SIG-M5 (cell line): ENCODE data around the gene BCL2L13.
A peak's percentile ranks its signal among the peaks of the same experiment; 100 is the strongest.

Source experiments
- DNase-seq: peaks from one replicate; lab custom pipeline; 2025; lab: John Stamatoyannopoulos, UW

BCL2L13 gene, protein sequence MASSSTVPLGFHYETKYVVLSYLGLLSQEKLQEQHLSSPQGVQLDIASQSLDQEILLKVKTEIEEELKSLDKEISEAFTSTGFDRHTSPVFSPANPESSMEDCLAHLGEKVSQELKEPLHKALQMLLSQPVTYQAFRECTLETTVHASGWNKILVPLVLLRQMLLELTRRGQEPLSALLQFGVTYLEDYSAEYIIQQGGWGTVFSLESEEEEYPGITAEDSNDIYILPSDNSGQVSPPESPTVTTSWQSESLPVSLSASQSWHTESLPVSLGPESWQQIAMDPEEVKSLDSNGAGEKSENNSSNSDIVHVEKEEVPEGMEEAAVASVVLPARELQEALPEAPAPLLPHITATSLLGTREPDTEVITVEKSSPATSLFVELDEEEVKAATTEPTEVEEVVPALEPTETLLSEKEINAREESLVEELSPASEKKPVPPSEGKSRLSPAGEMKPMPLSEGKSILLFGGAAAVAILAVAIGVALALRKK

GRCh38 chr22:17638432-17639246 lies at the start of gene BCL2L13:
Gene BCL2L13 (plus strand): TSS chr22:17638757. CDS start chr22:17655712, 16,955 bp downstream.
- peak; percentile 35 for DNase-seq

GRCh38 chr22:17589810-17590375 lies 48.7 kb upstream of the BCL2L13 start:
- no peak for DNase-seq

- no peak for DNase-seq
Observed at GRCh38 chr22:17590586-17590985, 48.0 kb upstream of the BCL2L13 start.

DNA sequence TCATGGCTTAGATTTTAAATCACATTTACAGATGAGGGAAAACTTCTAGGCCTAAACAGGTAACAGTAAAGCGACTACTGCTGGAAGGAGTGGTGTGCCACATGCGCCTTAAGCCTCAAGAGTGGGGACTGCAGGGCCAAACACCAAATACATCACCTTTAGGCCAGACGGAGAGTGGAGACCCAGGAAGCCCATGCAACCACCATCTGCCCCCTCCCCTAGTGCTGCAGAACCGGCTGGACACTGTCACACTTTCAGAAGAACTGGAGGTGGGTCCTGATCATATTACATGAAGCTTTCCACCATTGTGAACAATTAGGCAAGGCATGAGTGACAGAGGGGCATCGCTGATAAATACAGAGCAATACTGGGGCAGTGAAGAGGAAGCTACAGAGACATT lies 46.4 kb upstream of the BCL2L13 start:
- no peak for DNase-seq

DNA sequence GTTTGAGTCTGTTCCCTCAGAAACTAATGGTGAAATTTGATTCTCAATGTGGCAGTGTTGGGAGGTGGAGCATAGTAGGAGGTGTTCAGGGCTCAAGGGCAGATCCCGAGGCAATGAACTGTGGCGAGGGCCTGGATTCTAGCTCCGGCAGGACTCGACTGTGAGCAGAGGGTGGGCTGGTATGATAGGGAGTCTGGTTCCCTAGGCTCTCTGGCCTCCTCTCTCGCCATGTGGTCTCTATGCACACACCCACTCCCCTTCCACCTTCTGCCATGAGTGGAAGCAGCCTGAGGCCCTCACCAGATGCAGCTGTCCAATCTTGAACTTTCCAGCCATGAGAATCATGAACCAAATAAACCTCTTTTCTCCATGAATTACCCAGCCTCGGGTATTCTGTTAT lies 42.3 kb upstream of the BCL2L13 start:
- no peak for DNase-seq

DNA sequence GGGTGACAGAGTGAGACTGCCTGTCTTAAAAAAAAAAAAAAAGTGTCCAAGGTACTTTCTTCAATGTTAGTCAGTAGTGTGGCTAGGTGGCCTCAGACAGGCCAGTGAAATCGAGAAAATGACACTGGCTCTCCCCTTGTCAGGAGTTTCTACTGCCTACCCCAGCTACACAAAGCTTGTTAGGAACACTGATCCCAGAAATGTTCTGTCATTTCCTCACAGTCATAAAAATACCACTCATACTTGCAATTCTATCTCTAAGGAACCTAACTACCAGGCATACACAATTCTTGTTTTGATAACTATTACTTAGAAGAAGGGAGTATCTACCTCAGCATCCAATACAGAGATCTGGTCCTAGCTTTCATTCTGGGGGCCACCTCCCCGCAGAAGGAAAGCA lies 41.3 kb upstream of the BCL2L13 start:
- no peak for DNase-seq

DNA sequence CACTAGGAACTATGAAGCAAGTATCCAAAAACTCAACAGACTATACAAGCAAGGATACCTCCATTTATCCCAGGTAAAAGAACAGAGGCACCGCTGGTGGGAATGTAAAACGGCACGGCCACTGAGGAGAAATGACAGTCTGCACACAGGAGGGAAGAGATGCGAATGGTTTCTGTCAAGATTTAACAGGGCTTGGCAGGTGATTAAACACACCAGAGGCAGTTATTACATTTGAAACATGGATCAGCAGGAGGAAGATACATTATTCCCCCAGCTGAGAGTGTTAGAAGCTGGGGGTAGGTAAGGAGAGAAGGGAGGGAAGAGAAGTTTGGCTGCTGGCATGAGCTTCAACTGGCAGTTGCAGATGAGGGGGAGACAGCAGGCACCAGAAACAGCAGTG lies 40.2 kb upstream of the BCL2L13 start:
- no peak for DNase-seq

- DNase-seq = no peak
Observed at GRCh38 chr22:17601031-17601430, 37.5 kb upstream of the BCL2L13 start.

DNA sequence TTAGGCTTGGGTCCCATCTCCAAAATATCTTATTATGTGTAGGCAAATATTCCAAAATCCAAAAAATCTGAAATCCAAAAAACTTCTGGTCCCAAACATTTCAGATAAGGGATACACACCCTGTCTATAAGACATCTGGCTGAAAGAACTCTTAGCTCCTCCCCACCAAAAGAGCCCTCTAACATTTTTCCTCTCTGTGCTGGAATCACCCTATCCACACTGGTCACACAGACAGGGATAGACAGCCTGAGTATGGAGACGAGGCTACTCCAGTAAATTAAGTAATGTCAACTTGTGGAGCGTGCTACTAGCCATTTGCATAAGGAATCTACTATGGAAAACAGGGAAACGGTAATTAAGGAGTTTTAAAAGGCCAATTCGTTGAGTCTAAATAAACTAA lies 34.9 kb upstream of the BCL2L13 start:
- no peak for DNase-seq

- DNase-seq = no peak
Observed at GRCh38 chr22:17606496-17606895, 32.1 kb upstream of the BCL2L13 start.

- DNase-seq = no peak
Observed at GRCh38 chr22:17607891-17608521, 30.6 kb upstream of the BCL2L13 start.

- DNase-seq = no peak
Observed at GRCh38 chr22:17612057-17612456, 26.5 kb upstream of the BCL2L13 start.

GRCh38 chr22:17613280-17613679 lies 25.3 kb upstream of the BCL2L13 start:
- no peak for DNase-seq

DNA sequence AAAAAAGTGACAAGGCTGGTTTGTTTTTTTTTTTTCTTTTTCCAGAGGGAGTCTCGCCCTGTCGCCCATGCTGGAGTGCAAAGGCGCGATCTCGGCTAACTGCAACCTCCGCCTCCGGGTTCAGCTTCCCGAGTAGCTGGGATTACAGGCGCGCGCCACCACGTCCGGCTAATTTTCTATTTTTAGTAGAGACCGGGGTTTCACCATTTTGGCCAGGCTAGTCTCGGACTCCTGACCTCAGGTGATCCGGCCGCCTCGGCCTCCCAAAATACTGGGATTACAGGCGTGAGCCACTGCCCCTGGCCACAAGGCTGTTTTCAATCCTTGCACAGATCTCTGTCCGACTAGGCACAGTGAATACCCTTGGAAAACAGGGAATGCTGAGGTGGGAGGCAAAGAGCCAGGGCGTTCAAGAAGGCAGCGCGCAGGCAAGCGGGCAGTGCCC lies 10.6 kb upstream of the BCL2L13 start:
- no peak for DNase-seq

DNA sequence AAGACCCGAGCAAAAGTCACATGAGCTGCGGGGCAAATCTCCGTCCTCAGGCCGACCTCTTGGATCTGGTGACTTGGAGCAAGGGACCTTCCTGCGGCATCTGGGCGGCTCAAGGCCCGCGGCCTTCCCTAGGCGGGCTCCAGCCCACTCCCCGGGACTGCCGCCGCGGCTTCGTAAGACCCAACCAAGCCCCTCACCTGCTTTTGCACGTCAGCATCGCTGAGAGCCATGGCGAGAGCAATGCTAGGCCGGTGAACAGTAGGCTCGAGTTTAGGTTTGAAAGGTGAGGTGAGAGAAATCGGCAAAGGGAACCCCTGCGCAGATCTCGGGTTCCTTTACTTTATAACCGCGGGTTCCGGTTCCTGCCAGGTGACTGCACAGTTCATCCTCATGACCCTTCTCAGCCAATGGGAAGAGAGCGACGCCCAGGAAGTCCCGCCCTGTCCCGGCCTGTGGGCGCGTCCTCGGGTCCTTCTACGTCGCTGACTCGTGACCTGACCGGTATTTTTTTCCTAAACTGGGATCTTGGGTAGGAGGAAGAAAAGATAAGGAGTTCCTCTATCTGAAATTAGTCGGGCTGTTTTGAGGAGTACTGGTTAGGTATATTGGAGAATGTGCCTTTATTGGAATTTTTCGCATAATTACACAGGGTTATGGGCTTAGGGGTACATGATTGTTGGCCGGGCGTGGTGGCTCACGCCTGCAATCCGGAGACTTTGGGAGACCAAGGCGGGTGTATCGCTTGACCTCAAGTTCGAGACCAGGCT lies 10.0 kb upstream of the BCL2L13 start, which contains the start of gene ATP6V1E1:
TSS of gene ATP6V1E1 (minus strand) at position 344 of the 767 bp plus-strand sequence. CDS start at position 230, 114 bp downstream.
- peak; percentile 58 for DNase-seq

GRCh38 chr22:17629173-17629489 lies 9.4 kb upstream of the BCL2L13 start:
- no peak for DNase-seq

GRCh38 chr22:17629641-17630040 lies 8.9 kb upstream of the BCL2L13 start:
- DNase-seq = no peak

- DNase-seq = no peak
Observed at GRCh38 chr22:17631076-17631565, 7.4 kb upstream of the BCL2L13 start.

GRCh38 chr22:17633217-17633997 lies 5.2 kb upstream of the BCL2L13 start:
- DNase-seq = no peak

- DNase-seq = no peak
Observed at GRCh38 chr22:17633998-17634323, 4.6 kb upstream of the BCL2L13 start.

GRCh38 chr22:17634696-17635095 lies 3.9 kb upstream of the BCL2L13 start:
- DNase-seq = no peak
